Keratinocyte (primary cell): ENCODE results near the gene EBF4. TPM values are rescaled to one million over a fixed set of nuclear protein-coding genes. Genes with fewer than 3 reads are reported as not detected.

ENCODE experiments used
- DNase-seq: peaks from one replicate; pipeline ENCODE4 v3.0.0-alpha.2; 2011; ENCODE audit warnings: low read depth, missing footprints, low spot score
- FAIRE-seq: peaks from 2 replicates; lab custom pipeline; 2011; peaks lifted over from hg19 to GRCh38; lab: Jason Lieb, UNC
- H2AFZ ChIP-seq: 2 replicates; pipeline ENCODE4 v1.6.0; 2012; ENCODE audit warnings: low read length, control low read depth, inconsistent platforms; ENCODE audit not compliant: control insufficient read depth
- H3K27ac ChIP-seq: 2 replicates; pipeline ENCODE4 v1.5.1; 2011; ENCODE audit warnings: low read length; ENCODE audit not compliant: control insufficient read depth, insufficient read depth
- H3K27me3 ChIP-seq: 3 replicates; pipeline ENCODE4 v1.6.0; 2011; ENCODE audit warnings: low read length; ENCODE audit not compliant: control insufficient read depth, insufficient read depth; ENCODE audit errors: extremely low read depth
- H3K36me3 ChIP-seq, 2 experiments: 2 replicates in 1 of 2; 3 replicates in 1 of 2; pipeline ENCODE4 v1.5.1; 2011; ENCODE audit warnings: low read length in 2 of 2, mild to moderate bottlenecking in 1 of 2; ENCODE audit not compliant: control insufficient read depth in 2 of 2, insufficient read depth in 2 of 2; ENCODE audit errors: extremely low read depth in 1 of 2
- H3K4me1 ChIP-seq: 3 replicates; pipeline ENCODE4 v1.5.1; 2011; ENCODE audit warnings: low read length; ENCODE audit not compliant: control insufficient read depth, insufficient read depth; ENCODE audit errors: extremely low read depth
- H3K4me2 ChIP-seq: 3 replicates; pipeline ENCODE4 v1.6.0; 2011; ENCODE audit warnings: low read depth, low read length; ENCODE audit not compliant: control insufficient read depth, insufficient read depth; ENCODE audit errors: extremely low read depth
- H3K4me3 ChIP-seq, 3 experiments: fragments of 200-600 bp in 1 of 3; sonication (generic) in 1 of 3; 2 replicates in 2 of 3; 3 replicates in 1 of 3; pipeline ENCODE4 v1.5.1; 2011 to 2016; ENCODE audit warnings: low read length in 3 of 3, mild to moderate bottlenecking in 3 of 3, control low read depth in 2 of 3, inconsistent platforms in 1 of 3, low read depth in 1 of 3, mixed read lengths in 1 of 3, mixed run types in 1 of 3, moderate library complexity in 1 of 3; ENCODE audit not compliant: control insufficient read depth in 2 of 3, insufficient read depth in 2 of 3; ENCODE audit errors: extremely low read depth in 1 of 3
- H3K79me2 ChIP-seq: 2 replicates; pipeline ENCODE4 v1.6.0; 2012; ENCODE audit warnings: low read length; ENCODE audit not compliant: control insufficient read depth, insufficient read depth
- H3K9ac ChIP-seq: 3 replicates; pipeline ENCODE4 v1.6.0; 2011; ENCODE audit warnings: low read length; ENCODE audit not compliant: control insufficient read depth, insufficient read depth; ENCODE audit errors: extremely low read depth
- H3K9me1 ChIP-seq: 3 replicates; pipeline ENCODE4 v1.6.0; 2011; ENCODE audit warnings: low read length; ENCODE audit not compliant: control insufficient read depth, insufficient read depth; ENCODE audit errors: extremely low read depth
- H3K9me3 ChIP-seq: 2 replicates; pipeline ENCODE4 v1.5.1; 2012; ENCODE audit warnings: low read depth, low read length; ENCODE audit not compliant: control insufficient read depth
- H4K20me1 ChIP-seq: 3 replicates; pipeline ENCODE4 v1.6.0; 2011; ENCODE audit warnings: low read length; ENCODE audit not compliant: control insufficient read depth, insufficient read depth; ENCODE audit errors: extremely low read depth
- EZH2 ChIP-seq: IDR thresholded peaks from one replicate; pipeline ENCODE4 v1.6.1; 2012; ENCODE audit warnings: inconsistent platforms, mild to moderate bottlenecking, low read length, moderate library complexity
- dilution Hi-C: fragments of 300-500 bp; cut with MboI; formaldehyde crosslinking; loops from one replicate; pipeline ENCODE4 v1.7.0; 2020; ENCODE audit warnings: low sequenced_read_pairs; ENCODE audit not compliant: extremely low pct_ligation_motif_present
- polyA plus RNA-seq, 5 experiments: library from polyadenylated mRNA; depleted of rRNA in 3 of 5; stranded (reverse) in 3 of 5; stranded (forward) in 1 of 5; unstranded in 1 of 5; fragments of >200 nt; gene quantifications; 1 replicate in 1 of 5; 2 replicates in 3 of 5; 3 replicates in 1 of 5; pipeline versions ENCODE4 v1.2.1 to v1.2.3, GENCODE V29; 2011 to 2012; ENCODE audit warnings: missing spikeins in 2 of 5, low read depth in 1 of 5, low replicate concordance in 1 of 5
- TF ChIP-seq, protein P1 (sequence below), 3 experiments: IDR thresholded peaks in 1 of 3; conservative IDR thresholded peaks in 1 of 3; optimal IDR thresholded peaks in 1 of 3; 2 replicates in 2 of 3; 3 replicates in 1 of 3; pipeline versions ENCODE3 to v1.5.1; 2011; ENCODE audit warnings: low read length in 3 of 3, mild to moderate bottlenecking in 3 of 3, moderate library complexity in 2 of 3, control low read depth in 1 of 3, inconsistent platforms in 1 of 3; ENCODE audit not compliant: insufficient read depth in 2 of 3; ENCODE audit errors: extremely low read depth in 1 of 3

Gene EBF4
- polyA plus RNA-seq, 1 donor (not counting 4 experiments of a cell fraction or from before 2014, with no cell fraction given) = not detected

DNA sequence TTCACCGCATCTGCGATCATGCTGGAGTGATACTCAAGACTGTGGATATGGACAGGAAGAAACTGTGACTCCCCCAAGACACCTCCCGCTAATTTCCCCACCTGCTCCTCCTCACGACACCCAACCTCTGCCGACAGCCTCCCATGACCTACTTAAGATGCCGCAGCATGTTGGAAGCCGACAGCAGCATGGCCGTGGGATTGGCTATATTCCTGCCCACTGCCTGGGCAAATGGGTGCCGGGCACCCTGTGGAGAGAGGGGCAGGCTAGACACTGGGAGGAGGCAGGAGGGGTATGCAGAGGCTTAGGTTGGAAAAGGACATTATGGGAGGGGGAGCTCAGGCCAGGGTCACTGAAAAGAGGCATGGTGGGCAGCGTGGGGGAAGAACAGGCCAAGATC, 33.0 kb upstream of the EBF4 start:
- H3K36me3 ChIP-seq = peaks cover 47 to 49% of the 10 kb centered on the region in 2 experiments
- peaks cover 43% of the 10 kb centered on the region for H3K79me2 ChIP-seq
- TF ChIP-seq, protein P1, sequence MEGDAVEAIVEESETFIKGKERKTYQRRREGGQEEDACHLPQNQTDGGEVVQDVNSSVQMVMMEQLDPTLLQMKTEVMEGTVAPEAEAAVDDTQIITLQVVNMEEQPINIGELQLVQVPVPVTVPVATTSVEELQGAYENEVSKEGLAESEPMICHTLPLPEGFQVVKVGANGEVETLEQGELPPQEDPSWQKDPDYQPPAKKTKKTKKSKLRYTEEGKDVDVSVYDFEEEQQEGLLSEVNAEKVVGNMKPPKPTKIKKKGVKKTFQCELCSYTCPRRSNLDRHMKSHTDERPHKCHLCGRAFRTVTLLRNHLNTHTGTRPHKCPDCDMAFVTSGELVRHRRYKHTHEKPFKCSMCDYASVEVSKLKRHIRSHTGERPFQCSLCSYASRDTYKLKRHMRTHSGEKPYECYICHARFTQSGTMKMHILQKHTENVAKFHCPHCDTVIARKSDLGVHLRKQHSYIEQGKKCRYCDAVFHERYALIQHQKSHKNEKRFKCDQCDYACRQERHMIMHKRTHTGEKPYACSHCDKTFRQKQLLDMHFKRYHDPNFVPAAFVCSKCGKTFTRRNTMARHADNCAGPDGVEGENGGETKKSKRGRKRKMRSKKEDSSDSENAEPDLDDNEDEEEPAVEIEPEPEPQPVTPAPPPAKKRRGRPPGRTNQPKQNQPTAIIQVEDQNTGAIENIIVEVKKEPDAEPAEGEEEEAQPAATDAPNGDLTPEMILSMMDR (optimal IDR thresholded peaks at IDR 0.05 in 1 of 3, IDR thresholded peaks at IDR 0.05 in 1 of 3, conservative IDR thresholded peaks at IDR 0.05 in 1 of 3; ENCODE audit: extremely low read depth in 1 of 3, insufficient read depth in 2 of 3, low read length in 3 of 3) = no peak
- TF ChIP-seq EZH2 = no peak
- no peak overlapping the region for H3K4me2 ChIP-seq
- no peak for FAIRE-seq
- dilution Hi-C loops = no loop called here
- no peak overlapping the region for H2AFZ ChIP-seq
- no peaks in the 10 kb centered on the region for H3K9me3 ChIP-seq
- peaks cover 18% of the 10 kb centered on the region for H3K4me1 ChIP-seq
- H3K9ac ChIP-seq = no peak overlapping the region
- no peaks in the 10 kb centered on the region for H3K9me1 ChIP-seq
- no peak for DNase-seq
- H3K27me3 ChIP-seq = no peaks in the 10 kb centered on the region
- H3K27ac ChIP-seq = no peak overlapping the region
- peaks cover 28% of the 10 kb centered on the region for H4K20me1 ChIP-seq
- no peak overlapping the region for H3K4me3 ChIP-seq

DNA sequence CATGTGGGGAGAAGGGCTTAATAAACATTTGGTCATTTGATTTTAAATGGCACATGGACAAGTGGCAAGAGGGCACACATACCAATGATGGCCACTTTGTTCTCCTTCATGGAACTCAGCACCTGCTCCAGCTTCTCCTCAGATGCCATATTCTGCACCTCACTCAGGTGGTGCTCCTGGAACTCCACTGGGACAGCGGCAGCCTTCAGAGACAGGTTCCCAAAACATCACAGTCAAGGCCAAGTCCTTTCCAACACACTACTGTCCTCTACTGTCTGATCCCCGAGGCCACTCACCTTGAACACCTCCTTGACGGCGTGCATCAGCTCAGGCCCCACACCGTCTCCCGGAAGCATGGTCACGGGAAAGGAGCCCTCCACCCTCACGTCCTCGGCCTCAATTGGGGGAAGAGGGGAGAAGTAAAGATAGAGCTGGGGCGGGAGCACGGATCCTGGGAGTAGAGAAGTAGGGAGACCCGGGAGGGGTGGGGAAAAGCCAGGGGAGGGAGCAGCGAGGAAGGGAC, 29.2 kb upstream of the EBF4 start:
- no peaks in the 10 kb centered on the region for H3K9me1 ChIP-seq
- peak overlapping the region; percentile 94 for H2AFZ ChIP-seq

More for the DNA sequence above, 29.2 kb upstream of the EBF4 start:
- H4K20me1 ChIP-seq = no peaks in the 10 kb centered on the region
- H3K9me3 ChIP-seq = no peaks in the 10 kb centered on the region
- H3K4me1 ChIP-seq = peaks cover 10% of the 10 kb centered on the region
- FAIRE-seq (no peak), DNase-seq (no peak)
- peaks cover 17% of the 10 kb centered on the region in 2 experiments for H3K36me3 ChIP-seq
- peak overlapping the region; percentile 86 for H3K27ac ChIP-seq
- peak overlapping the region; percentile 89 to 99 (median 91) for H3K4me3 ChIP-seq
- H3K27me3 ChIP-seq = no peaks in the 10 kb centered on the region
- H3K79me2 ChIP-seq = peaks cover 15% of the 10 kb centered on the region
- dilution Hi-C loops = no loop called here
- peak overlapping the region; percentile 90 for H3K9ac ChIP-seq
- no peak for TF ChIP-seq EZH2
- TF ChIP-seq, protein P1 (optimal IDR thresholded peaks at IDR 0.05 in 1 of 3, IDR thresholded peaks at IDR 0.05 in 1 of 3, conservative IDR thresholded peaks at IDR 0.05 in 1 of 3; ENCODE audit: extremely low read depth in 1 of 3, insufficient read depth in 2 of 3, low read length in 3 of 3) = no peak
- H3K4me2 ChIP-seq = peak overlapping the region; percentile 81
